Testis (tissue), 2 donors: ENCODE data around the gene COQ8B.

Experiments
- CTCF ChIP-seq, 3 experiments: fragments of 450-650 bp in 2 of 3; fragments of 200-600 bp in 1 of 3; sonication (generic) in 1 of 3; IDR thresholded peaks; one replicate each; pipeline ENCODE4 v1.5.1; 2016 to 2019; ENCODE audit warnings: antibody characterized with exemption in 3 of 3, mild to moderate bottlenecking in 2 of 3, moderate library complexity in 1 of 3
- POLR2A ChIP-seq: fragments of 450-650 bp; IDR thresholded peaks from one replicate; pipeline ENCODE4 v1.6.1; 2017; ENCODE audit warnings: antibody characterized with exemption, mild to moderate bottlenecking, moderate library complexity

GRCh38 chr19:40737102-40737644 lies 20.5 kb upstream of the COQ8B start:
- no peak for TF ChIP-seq POLR2A
- no peak for TF ChIP-seq CTCF (IDR thresholded peaks at IDR 0.05)
